AG08396 (cell line): ENCODE data around the gene ZNF423.
A peak's percentile ranks its signal among the peaks of the same experiment; 100 is the strongest.

Experiments
- DNase-seq: peaks from one replicate; pipeline ENCODE4 v3.0.0; 2012; ENCODE audit warnings: low spot score, mixed read lengths

The ZNF423 gene

GRCh38 chr16:49639739-49640431, 216.0 kb downstream of the ZNF423 start:
- DNase-seq, result peak; percentile 65

GRCh38 chr16:49638673-49639610, 217.0 kb downstream of the ZNF423 start:
- no peak for DNase-seq

DNA sequence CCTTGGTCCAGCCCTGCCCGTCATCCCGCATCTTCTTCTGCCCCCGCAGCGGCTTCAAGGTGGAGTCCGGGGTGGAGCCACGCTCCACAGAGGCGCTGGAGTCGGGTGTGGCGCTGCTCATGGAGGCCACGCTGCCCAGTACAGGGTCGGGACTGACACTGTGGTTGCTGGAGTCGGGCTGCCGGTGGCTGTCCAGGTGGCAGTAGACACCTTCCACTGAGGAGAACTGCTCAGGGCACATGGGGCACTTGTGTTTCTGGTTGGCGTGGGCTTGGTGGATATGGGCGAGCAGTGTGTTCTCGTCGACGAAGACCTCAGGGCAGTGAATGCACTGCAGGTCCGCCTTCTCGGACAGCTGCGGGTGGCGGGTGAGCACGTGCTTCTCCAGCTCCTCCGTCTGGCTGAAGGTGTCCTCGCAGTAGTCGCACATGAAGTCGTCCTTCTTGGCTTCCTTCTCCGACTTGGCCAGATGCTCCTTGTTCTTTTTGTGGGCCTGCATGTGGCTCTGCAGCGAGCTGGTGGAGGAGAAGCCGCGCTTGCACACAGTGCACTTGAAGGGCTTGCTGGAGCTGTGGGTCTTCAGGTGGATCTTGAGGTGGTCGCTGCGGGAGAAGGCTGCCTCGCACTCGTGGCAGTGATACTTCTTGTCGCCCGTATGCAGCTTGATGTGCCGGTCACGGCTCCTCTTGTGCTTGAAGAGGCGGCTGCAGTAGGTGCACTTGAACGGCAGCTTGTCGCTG, 217.8 kb downstream of the ZNF423 start:
- no peak for DNase-seq

GRCh38 chr16:49637511-49637910, 218.4 kb downstream of the ZNF423 start:
- DNase-seq, result no peak

DNA sequence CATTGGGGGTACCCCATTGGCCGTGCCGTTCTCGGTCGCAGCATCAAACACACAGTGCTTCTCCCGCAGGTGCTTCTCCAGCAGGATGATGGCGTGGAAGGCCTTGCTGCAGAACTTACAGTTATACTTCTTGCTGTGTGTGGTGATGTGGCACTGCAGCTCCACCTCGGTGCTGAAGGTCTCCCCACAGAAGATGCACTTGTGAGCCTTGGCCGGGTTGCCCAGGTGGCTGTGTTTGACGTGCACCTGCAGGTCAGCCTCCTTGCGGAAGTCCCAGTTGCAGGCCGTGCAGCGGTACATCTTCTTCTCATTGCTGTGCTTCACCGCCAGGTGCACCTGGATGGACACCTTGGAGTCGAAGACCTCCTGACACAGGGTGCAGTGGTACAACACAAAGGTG, 219.3 kb downstream of the ZNF423 start:
- no peak for DNase-seq

GRCh38 chr16:49635591-49636581, 220.0 kb downstream of the ZNF423 start:
- DNase-seq, result no peak

DNA sequence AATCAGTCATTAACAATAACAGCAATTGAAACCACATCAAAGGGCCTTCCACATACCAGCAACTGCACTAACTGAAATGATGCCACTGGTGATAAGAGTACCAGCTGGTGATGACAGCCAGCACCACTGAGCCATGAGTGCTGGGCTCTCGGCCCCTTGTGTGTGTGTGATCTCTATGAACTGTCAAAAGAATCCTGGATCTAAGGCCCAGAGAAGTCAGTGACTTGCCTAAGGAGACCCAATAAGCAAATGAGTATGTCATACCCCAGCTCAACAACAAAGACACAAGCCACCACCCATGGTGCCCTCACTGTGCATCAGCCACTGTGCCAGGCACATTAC, 220.9 kb downstream of the ZNF423 start:
- DNase-seq, result no peak

DNA sequence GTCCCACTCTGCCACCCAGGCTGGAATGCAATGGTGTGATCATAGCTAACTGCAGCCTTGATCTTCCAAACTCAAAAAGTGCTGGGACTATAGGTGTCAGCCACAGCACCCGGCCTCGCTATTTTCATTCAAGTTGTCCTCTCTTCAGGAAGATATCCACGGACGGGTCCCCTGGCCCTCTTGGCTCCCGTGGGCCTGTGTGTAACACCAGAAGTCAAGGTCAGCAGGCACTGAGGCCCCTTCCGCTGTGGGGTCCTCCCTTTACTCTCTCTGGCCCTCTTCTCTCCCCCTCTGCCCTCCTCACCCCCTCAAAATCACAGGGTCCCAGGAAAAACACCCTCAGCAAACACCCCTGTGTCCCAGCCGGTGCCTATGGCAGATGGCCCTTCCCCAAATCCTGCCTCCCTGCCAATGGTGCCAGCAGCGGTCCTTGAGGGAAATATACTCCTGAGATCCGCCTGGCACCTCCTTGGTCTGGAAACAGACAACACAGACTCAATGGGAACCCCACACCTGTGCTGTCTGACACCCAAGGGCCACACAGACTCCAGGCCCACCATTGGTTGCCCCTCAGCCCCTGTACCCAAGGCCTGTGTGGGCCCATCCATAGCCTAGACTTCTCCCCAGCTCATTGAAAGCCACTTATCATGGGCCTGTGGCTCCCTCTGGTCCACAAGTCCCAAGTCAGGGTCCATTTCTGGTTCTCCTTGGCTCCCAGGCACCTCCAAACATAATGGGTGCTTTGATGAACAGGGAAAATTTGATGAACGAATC, 221.5 kb downstream of the ZNF423 start:
- DNase-seq, result no peak

- DNase-seq, result no peak
Measured at GRCh38 chr16:49632795-49633184, 223.1 kb downstream of the ZNF423 start.

DNA sequence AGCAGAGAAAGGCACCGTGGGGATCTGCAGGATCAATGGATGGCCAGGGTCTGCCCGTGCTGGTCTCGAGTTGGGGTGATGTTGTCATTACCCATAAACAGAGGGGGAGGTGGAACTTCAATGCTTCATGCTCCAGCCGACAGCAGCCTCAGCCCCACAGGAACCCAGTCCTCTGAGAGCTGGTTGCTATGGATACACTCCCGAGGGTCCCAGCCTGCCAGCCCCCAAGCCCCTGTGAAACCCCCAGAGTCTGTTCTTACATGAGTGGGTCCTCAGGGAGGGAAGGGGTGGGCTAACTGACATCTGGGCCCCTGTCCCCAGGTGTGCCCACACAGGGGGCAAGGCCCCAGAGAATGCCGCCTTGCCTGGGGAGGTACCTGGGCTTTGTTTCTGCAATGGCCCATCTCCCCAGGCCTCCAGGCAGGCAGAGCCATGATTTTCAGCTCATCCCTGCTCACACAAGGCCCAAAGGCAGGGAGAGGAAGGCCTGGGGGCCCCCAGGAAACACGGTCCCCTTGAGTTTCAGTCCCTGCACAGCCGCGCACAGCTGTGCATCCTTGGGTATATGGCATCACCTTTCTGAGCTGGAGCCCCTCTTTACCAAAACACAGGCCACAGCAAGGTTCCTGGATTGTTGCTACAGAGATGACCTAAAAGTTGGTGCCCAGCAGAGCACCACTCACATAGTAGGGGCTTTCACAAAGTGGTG, 223.7 kb downstream of the ZNF423 start:
- no peak for DNase-seq

GRCh38 chr16:49631187-49632041, 224.5 kb downstream of the ZNF423 start:
- peak; percentile 48 for DNase-seq

DNA sequence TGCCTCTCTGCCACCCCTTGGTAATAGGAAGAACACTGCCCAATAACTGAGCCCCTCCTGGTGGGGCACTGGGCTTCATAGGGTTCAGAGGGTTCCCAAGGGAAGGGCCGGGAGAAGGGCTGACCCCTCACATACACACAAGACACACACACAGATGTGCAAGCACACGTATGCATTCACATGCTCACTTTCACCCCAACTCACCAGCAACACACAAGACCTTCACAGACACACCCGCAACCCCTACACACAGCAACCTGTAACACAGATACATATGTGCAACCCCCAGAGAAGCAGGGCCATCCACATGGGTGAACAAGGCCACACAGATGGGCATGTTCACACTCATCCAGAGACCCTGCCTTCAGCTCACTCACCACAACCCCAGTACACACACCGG, 225.1 kb downstream of the ZNF423 start:
- no peak for DNase-seq

- DNase-seq, result no peak
Measured at GRCh38 chr16:49629851-49630250, 226.1 kb downstream of the ZNF423 start.

DNA sequence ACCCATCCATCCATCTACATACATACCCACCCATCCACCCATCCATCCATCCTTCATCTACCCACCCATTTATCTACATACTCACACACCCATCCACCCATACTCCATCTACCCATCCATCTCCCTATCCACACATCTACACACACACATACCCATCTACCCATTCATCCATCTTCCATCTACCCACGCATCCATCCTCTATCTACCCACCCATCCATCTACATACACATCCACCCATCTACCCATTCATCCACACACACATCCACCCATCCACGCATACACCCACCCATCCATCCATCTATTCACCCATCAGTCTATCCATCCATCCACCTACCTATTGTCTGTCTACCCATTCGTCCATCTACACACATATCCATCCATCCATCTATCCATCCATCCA, 227.8 kb downstream of the ZNF423 start:
- no peak for DNase-seq

DNA sequence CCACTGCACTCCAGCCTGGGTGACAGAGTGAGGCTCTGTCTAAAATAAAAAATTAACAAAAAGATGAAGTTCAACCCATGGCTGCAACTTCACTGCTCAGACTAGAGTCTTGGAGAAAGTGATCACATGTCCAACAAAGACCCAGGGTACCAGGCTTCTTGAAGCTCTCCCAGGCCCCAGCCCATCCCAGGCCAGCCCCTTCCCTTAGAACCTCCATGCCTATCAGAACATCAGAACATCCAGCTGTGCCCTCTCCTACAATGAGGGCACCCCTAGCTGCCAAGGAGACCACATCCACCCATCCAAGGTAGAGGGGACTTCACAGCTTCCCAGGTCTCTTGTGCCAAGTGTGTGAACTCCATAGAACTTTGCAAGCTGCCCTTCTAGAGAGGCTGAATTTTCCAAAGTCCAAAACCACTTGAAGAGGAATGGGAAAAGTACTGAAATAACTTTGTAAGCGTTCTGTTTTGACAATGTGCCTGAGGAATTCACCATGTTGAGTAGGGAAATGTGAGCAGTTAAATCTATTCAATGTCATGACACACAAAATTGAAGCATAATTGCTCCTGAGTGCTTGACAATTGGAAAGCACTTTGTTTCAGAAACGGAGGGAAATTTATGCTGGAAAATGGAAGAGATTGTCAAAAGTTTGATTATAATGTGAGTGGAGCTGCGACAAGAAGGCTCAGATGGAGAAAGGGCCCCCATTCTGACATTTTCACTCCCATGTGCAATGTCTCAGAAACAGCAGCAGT, 230.4 kb downstream of the ZNF423 start:
- DNase-seq, result no peak

GRCh38 chr16:49623501-49624266, 232.2 kb downstream of the ZNF423 start:
- DNase-seq, result no peak
